Measurements from ENCODE around the gene ZDHHC12.

DNA sequence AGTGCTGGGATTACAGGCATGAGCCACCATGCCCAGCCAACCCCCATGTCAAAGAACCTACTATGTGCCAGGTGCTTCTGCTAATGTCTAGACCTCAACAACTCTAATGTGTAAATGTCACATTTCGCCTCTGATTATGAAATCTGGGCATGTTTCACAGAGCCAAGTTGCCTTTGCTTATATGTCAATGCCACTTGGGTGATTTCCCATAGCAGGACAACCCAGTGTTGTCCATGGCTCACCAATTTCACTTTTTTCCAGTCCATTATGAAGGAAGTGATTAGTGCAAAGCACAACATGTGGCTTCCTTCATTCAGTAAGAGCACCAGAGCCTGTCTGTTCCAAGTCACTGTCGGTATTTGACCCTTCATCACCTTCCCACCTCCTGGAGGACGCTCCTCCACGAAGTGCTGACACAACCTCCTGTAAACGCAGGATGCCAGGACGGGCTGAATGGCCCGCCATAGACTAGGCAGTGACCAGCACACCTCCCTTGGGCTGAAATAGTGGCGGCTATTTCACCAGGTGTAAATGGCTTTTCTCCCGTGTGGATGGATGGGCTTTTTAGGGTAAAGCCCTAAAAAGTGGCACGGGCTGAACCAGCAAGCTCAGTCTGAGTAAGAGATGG is 22.6 kb downstream of the ZDHHC12 start:
- TF ChIP-seq, protein P1, sequence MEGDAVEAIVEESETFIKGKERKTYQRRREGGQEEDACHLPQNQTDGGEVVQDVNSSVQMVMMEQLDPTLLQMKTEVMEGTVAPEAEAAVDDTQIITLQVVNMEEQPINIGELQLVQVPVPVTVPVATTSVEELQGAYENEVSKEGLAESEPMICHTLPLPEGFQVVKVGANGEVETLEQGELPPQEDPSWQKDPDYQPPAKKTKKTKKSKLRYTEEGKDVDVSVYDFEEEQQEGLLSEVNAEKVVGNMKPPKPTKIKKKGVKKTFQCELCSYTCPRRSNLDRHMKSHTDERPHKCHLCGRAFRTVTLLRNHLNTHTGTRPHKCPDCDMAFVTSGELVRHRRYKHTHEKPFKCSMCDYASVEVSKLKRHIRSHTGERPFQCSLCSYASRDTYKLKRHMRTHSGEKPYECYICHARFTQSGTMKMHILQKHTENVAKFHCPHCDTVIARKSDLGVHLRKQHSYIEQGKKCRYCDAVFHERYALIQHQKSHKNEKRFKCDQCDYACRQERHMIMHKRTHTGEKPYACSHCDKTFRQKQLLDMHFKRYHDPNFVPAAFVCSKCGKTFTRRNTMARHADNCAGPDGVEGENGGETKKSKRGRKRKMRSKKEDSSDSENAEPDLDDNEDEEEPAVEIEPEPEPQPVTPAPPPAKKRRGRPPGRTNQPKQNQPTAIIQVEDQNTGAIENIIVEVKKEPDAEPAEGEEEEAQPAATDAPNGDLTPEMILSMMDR (IDR thresholded peaks at IDR 0.05) = no peak
- TF ChIP-seq POLR2A (IDR thresholded peaks at IDR 0.05) = no peak

Data from prostate gland (tissue), 2 donors.